Activated CD4-positive, alpha-beta T cell treated with anti-CD3 and anti-CD28 coated beads, Interleukin-2, Interleukin-6, amounts not matched to agents 100 ng/mL and 50 ng/mL, durations not matched to agents 16 hours and 8 hours (primary cell): Measurements from ENCODE around the gene C2orf68.
"Not testable (repeated sequence)": the region's sequence is repeated elsewhere in the genome, so short reads cannot be mapped to it uniquely, and the experiment has no call there.

ENCODE experiments used
- DNase-seq: peaks from one replicate; pipeline ENCODE4 v3.0.0-alpha.2; 2020

C2orf68 gene, protein sequence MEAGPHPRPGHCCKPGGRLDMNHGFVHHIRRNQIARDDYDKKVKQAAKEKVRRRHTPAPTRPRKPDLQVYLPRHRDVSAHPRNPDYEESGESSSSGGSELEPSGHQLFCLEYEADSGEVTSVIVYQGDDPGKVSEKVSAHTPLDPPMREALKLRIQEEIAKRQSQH

GRCh38 chr2:85611705-85612587, at the start of gene C2orf68:
Gene C2orf68, minus strand, starts transcription at chr2:85612066. Its CDS starts 82 bp downstream, at chr2:85611984.
- peak; percentile 94 for DNase-seq

DNA sequence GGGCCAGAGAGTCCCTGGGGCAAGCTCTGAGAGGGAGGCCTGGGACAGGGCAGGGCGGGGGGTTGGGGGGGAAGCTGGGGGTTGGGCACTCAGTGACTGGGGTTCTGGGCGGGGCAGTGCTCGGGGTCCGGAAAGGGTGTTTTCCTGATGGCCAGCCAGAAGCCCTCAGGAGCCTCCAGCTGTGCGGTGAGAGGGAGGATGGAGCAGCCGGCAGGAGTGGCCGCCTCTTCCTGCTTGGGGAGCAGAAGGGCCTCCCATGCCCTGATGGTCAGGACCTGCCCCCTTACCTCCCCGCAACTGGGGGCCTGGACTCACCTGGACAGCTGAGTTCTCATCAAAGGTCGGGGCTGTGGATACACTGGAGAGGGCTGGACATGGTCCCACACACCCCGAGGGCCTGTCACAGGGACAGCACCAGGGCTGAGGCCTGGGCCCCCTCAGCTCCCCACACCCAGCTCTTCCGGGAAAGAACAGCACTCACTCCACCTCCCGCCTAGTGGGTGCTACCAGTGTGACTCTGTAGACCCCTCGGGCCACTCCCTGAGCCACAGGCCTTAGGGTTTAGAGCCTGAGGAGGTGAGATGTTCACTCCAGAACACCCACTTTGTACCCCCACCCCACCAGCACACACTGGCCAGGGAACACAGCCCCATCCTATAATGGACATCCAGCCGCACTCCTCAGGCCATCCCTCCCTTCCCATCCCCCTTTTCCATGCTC, 49.4 kb upstream of the C2orf68 start:
- no peak for DNase-seq

GRCh38 chr2:85660725-85661124, 48.9 kb upstream of the C2orf68 start:
- no peak for DNase-seq

- DNase-seq, result not testable (repeated sequence)
These were observed 48.4 kb upstream of the C2orf68 start for GRCh38 chr2:85660301-85660700.

DNA sequence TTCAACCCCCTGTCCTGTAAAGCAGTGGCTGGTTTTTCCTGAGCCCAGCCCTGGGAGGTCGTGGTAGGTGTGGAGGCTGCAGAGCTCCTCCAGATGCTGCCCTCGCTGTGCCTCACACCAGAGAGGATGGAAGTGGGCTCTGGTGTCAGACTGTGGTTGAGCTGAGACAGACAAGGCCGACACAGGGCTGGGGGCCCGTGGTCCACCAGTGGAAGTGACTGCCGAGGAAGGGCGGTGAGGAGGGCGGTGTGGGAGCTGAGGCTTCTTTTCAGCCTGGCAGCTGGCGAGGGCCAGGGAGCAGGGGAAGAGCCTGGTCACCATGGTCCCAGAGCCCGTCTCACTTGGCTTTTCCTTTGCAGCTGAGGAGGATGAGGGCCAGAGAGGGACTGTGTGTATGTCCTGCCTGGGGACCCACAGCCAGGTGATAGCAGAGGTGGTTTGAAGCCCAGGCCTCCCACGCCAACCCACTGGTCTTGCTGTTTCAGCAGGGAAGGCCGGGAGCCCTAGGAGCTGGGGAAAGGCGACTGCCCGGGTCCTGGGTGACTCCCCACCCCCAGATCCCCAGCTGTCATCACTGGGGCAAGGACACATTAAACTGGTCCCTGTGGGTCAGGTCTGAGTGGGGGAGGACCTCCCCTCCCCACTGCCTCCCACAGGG, 47.6 kb upstream of the C2orf68 start:
- DNase-seq, result no peak

DNA sequence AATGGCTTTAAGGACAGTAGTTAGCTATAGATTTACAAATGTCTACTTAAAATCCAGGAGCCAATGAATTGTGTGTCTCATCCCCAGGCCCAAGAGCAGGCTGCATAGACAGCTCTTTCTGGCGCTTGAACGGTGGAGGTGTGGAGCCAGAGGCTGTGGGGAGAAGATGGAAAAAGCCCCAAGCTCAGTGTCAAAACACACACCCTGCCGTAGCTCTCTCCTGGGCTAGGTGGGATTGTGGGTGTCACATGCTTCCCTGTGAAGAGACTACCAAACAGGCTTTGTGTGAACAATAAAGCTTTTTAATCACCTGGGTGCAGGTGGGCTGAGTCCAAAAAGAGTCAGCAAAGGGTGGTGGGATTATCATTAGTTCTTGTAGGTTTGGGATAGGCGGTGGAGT, 45.5 kb upstream of the C2orf68 start:
- DNase-seq, result not testable (repeated sequence)

DNA sequence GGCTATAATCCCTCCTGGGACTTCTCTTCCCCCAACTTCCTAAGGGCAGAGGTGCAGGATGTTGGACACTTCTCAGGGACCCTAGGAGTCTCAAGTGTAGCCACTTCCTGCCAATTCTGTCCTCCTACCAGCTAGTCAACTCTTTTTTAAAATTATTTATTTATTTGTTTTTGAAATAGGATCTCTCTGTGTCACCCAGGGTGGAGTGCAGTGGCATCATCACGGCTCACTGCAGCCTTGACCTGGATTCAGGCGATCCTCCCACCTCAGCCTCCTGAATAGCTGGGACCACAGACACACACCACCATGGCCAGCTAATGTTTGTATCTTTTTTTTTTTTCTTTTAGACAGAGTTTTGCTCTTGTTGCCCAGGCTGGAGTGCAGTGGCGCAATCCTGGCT, 44.6 kb upstream of the C2orf68 start:
- DNase-seq, result no peak

- no peak for DNase-seq
These were observed 44.1 kb upstream of the C2orf68 start for GRCh38 chr2:85655961-85656417.

DNA sequence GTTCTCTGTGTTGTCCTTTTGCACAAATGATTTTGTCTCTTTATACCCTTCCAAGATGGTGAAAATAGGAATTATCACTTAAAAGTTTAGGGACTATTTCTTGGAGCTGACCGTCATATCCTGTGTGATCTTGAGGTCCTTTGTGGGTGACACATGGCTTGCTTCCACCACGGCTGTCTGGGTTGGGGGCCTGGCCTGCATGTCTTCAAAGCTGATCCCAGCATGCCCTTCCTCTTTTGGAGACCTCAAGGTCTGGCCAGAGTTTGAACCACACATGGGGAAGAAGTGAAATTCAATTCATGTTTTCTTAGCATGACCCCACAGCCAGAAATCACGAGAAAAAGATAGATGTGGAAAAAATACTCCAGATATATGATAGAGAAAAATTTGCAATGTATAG, 42.1 kb upstream of the C2orf68 start:
- DNase-seq, result no peak

DNA sequence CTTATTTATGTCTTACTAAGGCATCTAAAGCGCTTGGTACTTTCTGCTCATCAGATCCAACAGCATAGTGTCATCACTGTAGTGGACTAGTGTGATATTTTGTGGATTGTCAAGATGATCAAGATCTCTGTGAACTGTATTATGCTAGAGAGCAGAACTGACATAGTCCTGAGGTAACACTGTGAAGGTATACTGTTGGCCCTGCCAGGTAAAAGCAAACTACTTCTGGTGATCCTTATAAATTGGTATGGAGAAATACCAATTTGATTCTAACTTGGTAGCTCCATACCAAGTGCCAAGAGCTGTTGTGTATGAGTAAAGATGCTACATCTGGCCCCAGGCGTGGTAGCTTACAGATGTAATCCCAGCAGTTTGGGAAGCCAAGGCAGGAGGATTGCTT, 40.2 kb upstream of the C2orf68 start:
- DNase-seq, result no peak

DNA sequence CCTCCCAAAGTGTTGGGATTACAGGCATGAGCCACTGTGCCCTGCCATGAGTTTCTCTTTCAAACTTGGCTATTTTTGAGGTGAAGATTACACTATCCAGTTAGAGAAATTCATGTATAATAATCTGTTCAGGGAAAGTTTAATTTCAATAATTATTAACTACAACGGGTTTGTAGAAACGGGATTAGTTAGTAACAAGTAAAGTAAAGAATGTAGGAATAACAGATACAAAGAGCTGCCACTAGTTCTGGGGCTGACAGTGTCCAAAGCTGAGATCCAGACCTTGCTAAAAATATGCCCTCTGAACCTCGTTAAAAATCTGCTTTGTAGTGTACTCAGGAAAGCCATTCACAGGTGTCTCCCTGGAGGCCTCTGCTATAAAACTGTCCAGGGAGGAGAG, 39.2 kb upstream of the C2orf68 start:
- no peak for DNase-seq

GRCh38 chr2:85650456-85650855, 38.6 kb upstream of the C2orf68 start:
- no peak for DNase-seq

- no peak for DNase-seq
These were observed 37.6 kb upstream of the C2orf68 start for GRCh38 chr2:85649201-85650190.

- DNase-seq, result peak; percentile 36
These were observed 36.8 kb upstream of the C2orf68 start for GRCh38 chr2:85648619-85649018.

DNA sequence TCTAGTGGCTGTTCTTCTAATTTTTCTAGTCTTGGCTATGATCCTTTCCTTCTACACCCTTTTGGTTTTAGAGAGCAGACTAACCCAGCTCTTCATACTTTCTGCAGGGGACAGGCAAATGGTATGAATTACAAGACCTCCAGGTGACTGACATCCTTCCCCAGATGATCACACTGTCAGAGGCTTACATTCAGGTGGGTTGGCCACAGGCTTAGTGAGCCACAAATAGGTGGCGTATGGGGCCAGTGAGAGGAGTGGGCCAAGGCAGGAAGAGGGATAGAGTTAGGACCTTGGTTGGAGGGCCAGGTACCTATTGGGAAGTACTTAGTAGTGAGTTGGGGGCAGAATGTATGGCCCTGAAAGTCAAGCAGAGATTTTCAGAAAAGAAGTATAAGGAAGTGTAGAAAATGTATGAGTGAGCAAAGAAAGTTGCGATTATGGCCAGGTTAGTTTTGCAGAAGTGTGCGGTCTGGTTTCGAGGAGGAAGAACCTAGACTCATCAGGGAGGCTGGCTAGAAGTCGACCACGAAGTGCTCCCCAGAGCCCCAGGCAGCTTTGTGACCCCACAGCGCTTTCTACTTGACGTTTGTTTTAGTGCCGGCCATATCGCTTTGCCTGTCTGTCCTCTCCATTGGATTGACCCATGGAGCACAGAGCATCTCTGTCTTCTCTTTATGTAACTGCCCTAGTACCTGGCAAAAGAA, 36.1 kb upstream of the C2orf68 start:
- DNase-seq, result no peak

DNA sequence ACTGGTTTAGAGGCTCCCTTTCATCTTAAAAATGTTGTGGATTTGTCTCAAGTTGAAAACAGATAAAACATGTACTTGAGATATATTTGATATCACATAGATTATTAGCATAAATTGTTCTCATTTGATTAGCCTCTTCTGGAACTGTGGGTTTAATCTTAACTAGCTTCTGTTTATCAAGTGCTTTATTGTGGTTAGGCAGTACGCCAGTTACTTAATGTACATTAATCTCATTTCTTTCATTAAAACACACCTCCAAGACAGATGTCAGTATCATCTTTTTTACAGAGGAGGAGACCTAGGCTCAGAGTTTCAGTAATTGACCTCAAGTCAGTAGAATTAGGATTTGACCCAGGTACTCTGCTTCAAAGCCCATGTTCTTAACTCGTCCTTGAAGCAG, 34.3 kb upstream of the C2orf68 start:
- no peak for DNase-seq

- DNase-seq, result no peak
These were observed 33.0 kb upstream of the C2orf68 start for GRCh38 chr2:85644909-85645308.

DNA sequence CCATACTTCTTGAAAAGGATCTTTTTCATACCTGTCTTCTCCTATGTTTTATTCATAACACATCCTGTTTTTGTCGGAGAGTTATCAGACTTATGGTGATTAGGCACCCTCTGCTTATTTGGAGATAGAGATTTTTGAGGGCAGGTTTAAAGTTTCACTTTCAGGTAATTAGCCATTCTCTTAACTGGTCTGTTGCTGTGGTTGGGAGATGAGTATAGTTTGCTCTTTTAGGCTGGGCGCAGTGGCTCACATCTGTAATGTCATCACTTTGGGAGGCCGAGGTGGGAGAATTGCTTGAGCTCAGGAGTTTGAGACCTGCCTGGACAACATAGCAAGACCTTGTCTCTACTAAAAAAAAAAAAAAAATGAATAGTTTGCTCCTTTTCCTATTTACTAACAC, 30.9 kb upstream of the C2orf68 start:
- DNase-seq, result peak; percentile 62

- no peak for DNase-seq
These were observed 23.8 kb upstream of the C2orf68 start for GRCh38 chr2:85635636-85636035.

- no peak for DNase-seq
These were observed 23.1 kb upstream of the C2orf68 start for GRCh38 chr2:85635011-85635410.

- no peak for DNase-seq
These were observed 19.4 kb upstream of the C2orf68 start for GRCh38 chr2:85631316-85631715.
